AG04450 (cell line): ENCODE data around the gene TRAPPC2L. TPM values are rescaled to one million over a fixed set of nuclear protein-coding genes. Genes with fewer than 3 reads are reported as not detected.

ENCODE experiments used
- CTCF ChIA-PET: fragments of 300-600, 350-600 bp; formaldehyde crosslinking; extraction: SDS; loops from one replicate; lab custom pipeline; 2022; ENCODE audit warnings: antibody characterized with exemption, inconsistent platforms; lab: Charles Lee
- POLR2A ChIA-PET: fragments of 350-600 bp; formaldehyde crosslinking; extraction: SDS; loops from one replicate; lab custom pipeline; 2021; ENCODE audit warnings: antibody characterized with exemption, inconsistent platforms; lab: Yijun Ruan, JAX
- DNase-seq: peaks from one replicate; pipeline ENCODE4 v3.0.0-alpha.2; 2011; ENCODE audit warnings: low read depth, low spot score
- H3K27ac ChIP-seq: one replicate; pipeline ENCODE4 v1.5.1; 2012; ENCODE audit warnings: low read depth, low read length, control low read depth
- H3K27me3 ChIP-seq: one replicate; pipeline ENCODE4 v1.6.0; 2012; ENCODE audit warnings: low read length; ENCODE audit not compliant: control insufficient read depth, insufficient read depth
- H3K4me3 ChIP-seq: 2 replicates; pipeline ENCODE4 v1.5.1; 2011; ENCODE audit warnings: mild to moderate bottlenecking, low read depth, low read length, control low read depth
- H3K9me3 ChIP-seq: 2 replicates; pipeline ENCODE4 v1.5.1; 2012; ENCODE audit warnings: low read length; ENCODE audit not compliant: control insufficient read depth, insufficient read depth
- polyA minus RNA-seq: library from RNA; depleted of rRNA, polyadenylated mRNA; stranded (reverse); fragments of >200 nt; gene quantifications from 2 replicates; pipeline ENCODE4 v1.2.3, GENCODE V29; 2011; rRNA and poly(A)+ RNA removed
- polyA plus RNA-seq: library from polyadenylated mRNA; depleted of rRNA; stranded (reverse); fragments of >200 nt; gene quantifications from 2 replicates; pipeline ENCODE4 v1.2.3, GENCODE V29; 2011; rRNA removed
- TF ChIP-seq, protein P1 (sequence below): IDR thresholded peaks from 2 replicates; pipeline ENCODE4 v1.5.1; 2011; ENCODE audit warnings: low read depth, low read length, control low read depth, inconsistent platforms

TRAPPC2L gene, protein sequence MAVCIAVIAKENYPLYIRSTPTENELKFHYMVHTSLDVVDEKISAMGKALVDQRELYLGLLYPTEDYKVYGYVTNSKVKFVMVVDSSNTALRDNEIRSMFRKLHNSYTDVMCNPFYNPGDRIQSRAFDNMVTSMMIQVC
- polyA plus RNA-seq (72.8 and 101 TPM in 2 replicates), polyA minus RNA-seq (49.5 and 69.6 TPM in 2 replicates)

DNA sequence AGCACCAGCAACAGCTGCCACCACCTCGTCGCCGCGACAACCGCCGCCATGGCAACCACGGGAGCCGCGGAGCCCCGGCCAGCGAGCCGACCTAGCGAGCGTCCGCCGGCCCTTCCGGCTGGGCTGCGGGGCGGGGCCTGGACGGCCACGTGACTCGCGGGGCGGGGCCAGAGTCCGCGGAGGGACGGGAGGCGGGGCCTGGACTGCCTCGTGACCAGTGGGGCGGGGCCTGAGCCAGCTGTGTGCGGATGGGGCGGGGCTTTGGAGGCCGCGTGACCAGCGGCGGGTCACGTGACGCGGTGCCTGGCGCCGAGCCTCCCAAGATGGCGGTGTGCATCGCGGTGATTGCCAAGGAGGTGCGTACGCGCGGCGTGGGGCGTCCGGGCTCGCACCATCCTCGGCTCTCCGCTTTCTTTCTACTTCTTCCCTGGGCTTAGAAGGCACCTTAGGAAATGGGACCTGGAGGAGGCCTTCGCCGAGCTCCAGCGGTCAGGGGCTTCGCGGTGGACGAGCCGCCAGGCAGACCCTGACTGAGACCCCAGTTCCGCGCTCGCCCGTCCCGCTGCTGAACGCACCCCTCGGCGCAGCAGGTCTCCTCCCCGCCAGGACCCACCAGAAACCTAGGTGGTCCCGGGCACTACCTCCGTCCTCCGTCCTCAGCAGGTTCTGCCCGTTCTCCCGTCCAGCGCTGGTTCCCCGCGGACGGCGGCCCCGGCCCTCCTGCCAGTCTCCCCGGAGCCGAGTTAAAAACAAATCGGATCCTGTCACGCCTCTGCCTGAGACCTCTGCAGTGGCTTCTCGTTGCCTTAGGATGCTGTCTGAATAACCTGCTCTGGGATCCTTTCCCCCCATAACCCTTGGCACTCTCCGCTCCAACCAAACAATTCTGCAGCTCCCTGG, at the start of gene TRAPPC2L, which contains the start of gene GALNS:
Gene TRAPPC2L (plus strand): TSS at position 300 of the 900 bp plus-strand sequence. CDS start 24 bp downstream, at position 324.
Gene GALNS (minus strand): TSS at position 120 of the 900 bp plus-strand sequence. CDS start 70 bp downstream, at position 50.
- Histone ChIP-seq H3K9me3 (no peaks in the 10 kb centered on the region; the same call in 1 of the 2 replicates), H3K27ac (peak within 1 kb of the TSS; percentile 47), H3K27me3 (no peaks in the 10 kb centered on the region), H3K4me3 (peak within 1 kb of the TSS; percentile 96)
- peak; percentile 86 for DNase-seq
- ChIA-PET POLR2A (interaction anchor here (0.5 to 1.2 kb wide), 7 partner anchors 8 to 361 kb away, joined by 3 to 6 read pairs (median 3); partner anchors contain the start of genes APRT and ZNF778), CTCF (interaction anchor here (0.8 to 2.2 kb wide), 11 partner anchors 10 to 314 kb away, joined by 3 to 16 read pairs (median 4); partner anchors contain the start of genes ACSF3 and PABPN1L)
- TF ChIP-seq, protein P1, sequence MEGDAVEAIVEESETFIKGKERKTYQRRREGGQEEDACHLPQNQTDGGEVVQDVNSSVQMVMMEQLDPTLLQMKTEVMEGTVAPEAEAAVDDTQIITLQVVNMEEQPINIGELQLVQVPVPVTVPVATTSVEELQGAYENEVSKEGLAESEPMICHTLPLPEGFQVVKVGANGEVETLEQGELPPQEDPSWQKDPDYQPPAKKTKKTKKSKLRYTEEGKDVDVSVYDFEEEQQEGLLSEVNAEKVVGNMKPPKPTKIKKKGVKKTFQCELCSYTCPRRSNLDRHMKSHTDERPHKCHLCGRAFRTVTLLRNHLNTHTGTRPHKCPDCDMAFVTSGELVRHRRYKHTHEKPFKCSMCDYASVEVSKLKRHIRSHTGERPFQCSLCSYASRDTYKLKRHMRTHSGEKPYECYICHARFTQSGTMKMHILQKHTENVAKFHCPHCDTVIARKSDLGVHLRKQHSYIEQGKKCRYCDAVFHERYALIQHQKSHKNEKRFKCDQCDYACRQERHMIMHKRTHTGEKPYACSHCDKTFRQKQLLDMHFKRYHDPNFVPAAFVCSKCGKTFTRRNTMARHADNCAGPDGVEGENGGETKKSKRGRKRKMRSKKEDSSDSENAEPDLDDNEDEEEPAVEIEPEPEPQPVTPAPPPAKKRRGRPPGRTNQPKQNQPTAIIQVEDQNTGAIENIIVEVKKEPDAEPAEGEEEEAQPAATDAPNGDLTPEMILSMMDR = no peak

DNA sequence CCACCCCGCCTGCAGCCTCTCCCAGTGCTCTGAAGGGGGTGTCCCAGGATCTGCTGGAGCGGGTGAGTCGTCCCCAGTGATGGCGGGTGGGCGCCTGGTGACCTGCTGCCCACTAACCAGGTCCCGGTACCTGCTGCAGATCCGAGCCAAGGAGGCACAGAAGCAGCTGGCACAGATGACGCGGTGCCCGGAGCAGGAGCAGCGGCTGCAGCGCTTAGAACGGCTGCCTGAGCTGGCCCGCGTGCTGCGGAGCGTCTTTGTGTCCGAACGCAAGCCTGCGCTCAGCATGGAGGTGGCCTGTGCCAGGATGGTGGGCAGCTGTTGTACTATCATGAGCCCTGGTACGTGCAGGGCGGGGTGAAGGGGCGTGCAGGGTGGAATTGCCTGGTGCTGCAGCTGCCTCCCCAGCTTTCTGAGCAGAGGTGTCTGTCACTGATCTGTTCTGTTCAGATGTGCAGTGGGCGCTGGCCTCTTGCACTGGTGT, 49.7 kb upstream of the TRAPPC2L start:
- POLR2A ChIA-PET = interaction anchor here (0.6 kb wide), 1 partner anchor 759 kb away, joined by 3 read pairs; no protein-coding TSS in a partner anchor
- H3K4me3 ChIP-seq = no peak overlapping the region
- H3K9me3 ChIP-seq = no peaks in the 10 kb centered on the region; the same call in 1 of the 2 replicates
- TF ChIP-seq, protein P1 = no peak
- CTCF ChIA-PET = no interaction called here
- H3K27ac ChIP-seq = no peak overlapping the region
- no peak for DNase-seq
- no peaks in the 10 kb centered on the region for H3K27me3 ChIP-seq

DNA sequence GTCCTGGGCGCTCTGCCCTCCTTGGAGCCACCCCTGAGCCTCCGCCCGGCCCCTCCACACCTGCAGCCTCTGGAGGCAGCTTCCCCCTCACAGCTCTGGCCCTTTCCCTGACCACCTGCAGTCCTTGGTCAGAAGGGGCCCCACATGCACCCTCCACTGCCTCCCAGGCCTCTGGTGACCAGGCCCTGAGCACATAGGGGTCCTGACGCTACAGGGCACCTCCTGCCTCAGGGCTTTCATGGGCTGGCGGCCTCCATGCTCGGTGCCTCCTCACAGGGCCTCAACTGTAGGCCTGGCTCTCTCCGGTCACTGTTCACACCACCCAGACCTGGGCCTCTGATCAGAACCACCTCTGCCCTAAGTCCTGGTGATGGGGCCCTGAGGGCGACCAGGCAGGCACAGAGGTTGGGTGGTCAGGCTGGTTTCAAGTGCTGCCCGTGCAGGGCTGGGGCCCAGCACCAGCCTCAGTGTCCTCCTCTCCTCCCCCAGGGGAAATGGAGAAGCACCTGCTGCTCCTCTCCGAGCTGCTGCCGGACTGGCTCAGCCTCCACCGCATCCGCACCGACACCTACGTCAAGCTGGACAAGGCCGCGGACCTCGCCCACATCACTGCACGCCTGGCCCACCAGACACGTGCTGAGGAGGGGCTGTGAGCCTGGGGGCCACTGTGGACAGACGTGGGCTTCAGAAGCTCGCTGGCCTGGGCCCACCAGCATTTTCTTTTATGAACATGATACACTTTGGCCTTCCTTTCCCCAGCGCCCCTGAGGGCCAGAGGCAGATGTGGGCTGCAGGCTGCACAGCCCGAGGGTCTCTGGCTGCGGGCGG, 49.1 kb upstream of the TRAPPC2L start:
- no peaks in the 10 kb centered on the region for H3K27me3 ChIP-seq
- POLR2A ChIA-PET = interaction anchor here (0.6 kb wide), 1 partner anchor 758 kb away, joined by 3 read pairs; no protein-coding TSS in a partner anchor
- CTCF ChIA-PET = no interaction called here
- TF ChIP-seq, protein P1 = no peak
- H3K27ac ChIP-seq = no peak overlapping the region
- no peak overlapping the region for H3K4me3 ChIP-seq
- no peaks in the 10 kb centered on the region; the same call in 1 of the 2 replicates for H3K9me3 ChIP-seq
- DNase-seq = no peak

DNA sequence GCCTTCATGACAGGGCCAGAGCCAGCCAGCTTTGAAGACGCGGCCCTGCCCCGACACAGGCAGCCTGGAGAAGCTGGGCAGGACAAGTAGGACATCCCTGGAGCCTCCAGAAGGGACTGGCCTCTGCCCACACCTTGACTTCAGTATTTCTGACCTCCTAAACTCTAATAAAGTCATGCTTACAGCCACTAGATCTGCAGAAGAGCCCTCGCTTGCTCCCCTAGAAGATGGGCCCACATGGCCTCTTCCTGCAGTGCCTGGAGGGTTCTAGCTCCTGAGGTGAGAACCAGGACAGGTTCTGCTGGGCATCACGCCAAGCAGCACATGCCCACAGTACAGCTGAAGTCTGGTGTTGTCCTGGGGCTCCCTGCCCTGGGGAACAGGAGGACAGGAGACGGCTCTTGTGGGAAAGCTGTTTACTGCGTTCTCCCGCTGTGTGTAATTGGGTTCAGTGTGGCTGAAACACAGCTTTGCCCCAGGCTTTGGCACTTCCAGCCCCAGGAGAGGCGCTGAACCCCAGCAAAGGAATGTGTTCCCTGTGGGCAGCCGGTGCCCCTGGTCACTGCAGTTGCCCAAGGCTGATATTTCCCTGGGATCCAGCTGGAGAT, 47.8 kb upstream of the TRAPPC2L start:
- no peak for DNase-seq
- TF ChIP-seq, protein P1 = no peak
- Histone ChIP-seq H3K27ac (no peak overlapping the region), H3K27me3 (no peaks in the 10 kb centered on the region), H3K4me3 (no peak overlapping the region), H3K9me3 (no peaks in the 10 kb centered on the region; the same call in 1 of the 2 replicates)
- POLR2A ChIA-PET = no interaction called here
- CTCF ChIA-PET = interaction anchor here (0.6 to 1.5 kb wide), 3 partner anchors 30 to 66 kb away, joined by 3 to 4 read pairs (median 3); no protein-coding TSS in a partner anchor
